RWPE2 (cell line): Measurements from ENCODE around the gene FNIP2.

Experiments
- ATAC-seq: fragments of 200-7000 bp; cut with Tn5 transposase; 3 replicates; pipeline ENCODE4 v1.9.1; 2021; ENCODE audit warnings: low read depth
- DNase-seq: peaks from one replicate; pipeline ENCODE4 v3.0.0-alpha.2; 2020; ENCODE audit warnings: low spot score
- H3K27ac ChIP-seq: fragments of 450-650 bp; 2 replicates; pipeline ENCODE4 v1.5.1; 2017; ENCODE audit warnings: mild to moderate bottlenecking; ENCODE audit not compliant: poor library complexity, severe bottlenecking
- H3K27me3 ChIP-seq: fragments of 250-450 bp; sonication (Bioruptor Pico); 2 replicates; pipeline ENCODE4 v1.5.1; 2021; ENCODE audit warnings: mild to moderate bottlenecking, moderate library complexity; ENCODE audit not compliant: insufficient read depth, poor library complexity, severe bottlenecking
- H3K36me3 ChIP-seq: fragments of 250-450 bp; sonication (Bioruptor Pico); 2 replicates; pipeline ENCODE4 v1.5.1; 2020; ENCODE audit warnings: low read depth, mild to moderate bottlenecking, moderate library complexity
- H3K4me1 ChIP-seq: fragments of 250-450 bp; sonication (Bioruptor Pico); 2 replicates; pipeline ENCODE4 v1.5.1; 2021; ENCODE audit warnings: mild to moderate bottlenecking, moderate library complexity; ENCODE audit not compliant: insufficient read depth, poor library complexity, severe bottlenecking
- H3K4me3 ChIP-seq: fragments of 250-450 bp; sonication (Bioruptor Pico); 2 replicates; pipeline ENCODE4 v1.5.1; 2021; ENCODE audit warnings: mild to moderate bottlenecking, moderate library complexity; ENCODE audit not compliant: severe bottlenecking
- H3K9me3 ChIP-seq: fragments of 250-450 bp; sonication (Bioruptor Pico); 2 replicates; pipeline ENCODE4 v1.5.1; 2021; ENCODE audit warnings: mild to moderate bottlenecking, moderate library complexity; ENCODE audit not compliant: severe bottlenecking
- CTCF ChIP-seq: fragments of 450-650 bp; IDR thresholded peaks from one replicate; pipeline ENCODE4 v1.5.1; 2017; ENCODE audit warnings: mild to moderate bottlenecking, moderate library complexity; ENCODE audit not compliant: poor library complexity, severe bottlenecking

Gene FNIP2

GRCh38 chr4:158770671-158771070, 1.8 kb downstream of the FNIP2 start:
- Histone ChIP-seq H3K36me3 (no peaks in the 10 kb centered on the region), H3K9me3 (no peaks in the 10 kb centered on the region), H3K4me1 (peaks cover 25% of the 10 kb centered on the region), H3K4me3 (no peak overlapping the region), H3K27me3 (no peaks in the 10 kb centered on the region), H3K27ac (no peak overlapping the region)
- no peak for DNase-seq
- ATAC-seq = no peak
- no peak for TF ChIP-seq CTCF

- Histone ChIP-seq H3K27me3 (no peaks in the 10 kb centered on the region), H3K27ac (no peak overlapping the region), H3K4me1 (peaks cover 26% of the 10 kb centered on the region), H3K4me3 (no peak overlapping the region), H3K9me3 (no peaks in the 10 kb centered on the region), H3K36me3 (no peaks in the 10 kb centered on the region)
- DNase-seq (no peak), ATAC-seq (no peak)
- no peak for TF ChIP-seq CTCF
These were observed 3.0 kb downstream of the FNIP2 start for GRCh38 chr4:158771776-158772175.

- peaks cover 30% of the 10 kb centered on the region for H3K4me1 ChIP-seq
- DNase-seq (no peak), ATAC-seq (peak; percentile 77)
- no peaks in the 10 kb centered on the region for H3K36me3 ChIP-seq
- H3K27me3 ChIP-seq = no peaks in the 10 kb centered on the region
- no peak overlapping the region for H3K4me3 ChIP-seq
- no peak for TF ChIP-seq CTCF
- H3K27ac ChIP-seq = peak overlapping the region; percentile 43
- no peaks in the 10 kb centered on the region for H3K9me3 ChIP-seq
These were observed 6.3 kb downstream of the FNIP2 start for GRCh38 chr4:158775091-158775651.

- Histone ChIP-seq H3K4me1 (peaks cover 27% of the 10 kb centered on the region), H3K36me3 (no peaks in the 10 kb centered on the region), H3K27me3 (no peaks in the 10 kb centered on the region), H3K27ac (no peak overlapping the region), H3K4me3 (no peak overlapping the region), H3K9me3 (no peaks in the 10 kb centered on the region)
- ATAC-seq = no peak
- no peak for TF ChIP-seq CTCF
- DNase-seq = no peak
These were observed 7.3 kb downstream of the FNIP2 start for GRCh38 chr4:158776106-158776505.

- TF ChIP-seq CTCF = no peak
- Histone ChIP-seq H3K4me3 (no peak overlapping the region), H3K27me3 (no peaks in the 10 kb centered on the region), H3K36me3 (no peaks in the 10 kb centered on the region), H3K4me1 (peaks cover 33% of the 10 kb centered on the region), H3K27ac (no peak overlapping the region), H3K9me3 (no peaks in the 10 kb centered on the region)
- ATAC-seq = no peak
- no peak for DNase-seq
These were observed 8.8 kb downstream of the FNIP2 start for GRCh38 chr4:158777423-158778155.
